HG03039 (cell line): Measurements from ENCODE around the gene KRT77.
"Not testable (repeated sequence)": the region's sequence is repeated elsewhere in the genome, so short reads cannot be mapped to it uniquely, and the experiment has no call there.

ENCODE experiments used
- ATAC-seq: cut with Tn5 transposase; IDR thresholded peaks from one replicate; pipeline ENCODE4 v1.9.1; 2021; ENCODE audit warnings: mild to moderate bottlenecking, moderate library complexity; ENCODE audit not compliant: unreplicated experiment

KRT77 gene

GRCh38 chr12:52703424-52703823, at the start of gene KRT77:
TSS of gene KRT77 (minus strand) at chr12:52703524. CDS start at chr12:52703434, 90 bp downstream.
- ATAC-seq = no peak

- no peak for ATAC-seq
These were observed 49.2 kb upstream of the KRT77 start for GRCh38 chr12:52752516-52752915.

GRCh38 chr12:52751795-52752194, 48.5 kb upstream of the KRT77 start:
- ATAC-seq = no peak

- ATAC-seq = not testable (repeated sequence)
These were observed 47.2 kb upstream of the KRT77 start for GRCh38 chr12:52750532-52750931.

GRCh38 chr12:52749827-52750226, 46.5 kb upstream of the KRT77 start:
- no peak for ATAC-seq

- no peak for ATAC-seq
These were observed 45.3 kb upstream of the KRT77 start for GRCh38 chr12:52748578-52748977.

- ATAC-seq = no peak
These were observed 42.2 kb upstream of the KRT77 start for GRCh38 chr12:52745554-52745953.

- ATAC-seq = no peak
These were observed 41.3 kb upstream of the KRT77 start for GRCh38 chr12:52744493-52745156.

GRCh38 chr12:52742822-52743457, 39.6 kb upstream of the KRT77 start:
- no peak for ATAC-seq

- no peak for ATAC-seq
These were observed 38.9 kb upstream of the KRT77 start for GRCh38 chr12:52742196-52742580.

- ATAC-seq = no peak
These were observed 38.3 kb upstream of the KRT77 start for GRCh38 chr12:52741375-52742195.

- ATAC-seq = no peak
These were observed 37.3 kb upstream of the KRT77 start for GRCh38 chr12:52740584-52740983.

- ATAC-seq = no peak
These were observed 36.6 kb upstream of the KRT77 start for GRCh38 chr12:52739963-52740362.

- ATAC-seq = no peak
These were observed 32.7 kb upstream of the KRT77 start for GRCh38 chr12:52735816-52736632.

- no peak for ATAC-seq
These were observed 31.8 kb upstream of the KRT77 start for GRCh38 chr12:52735106-52735505.

- no peak for ATAC-seq
These were observed 27.5 kb upstream of the KRT77 start for GRCh38 chr12:52730793-52731192.

GRCh38 chr12:52730383-52730782, 27.1 kb upstream of the KRT77 start:
- ATAC-seq = no peak

GRCh38 chr12:52729147-52729546, 25.8 kb upstream of the KRT77 start:
- ATAC-seq = no peak

- no peak for ATAC-seq
These were observed 25.1 kb upstream of the KRT77 start for GRCh38 chr12:52728374-52728773.

- no peak for ATAC-seq
These were observed 23.7 kb upstream of the KRT77 start for GRCh38 chr12:52727037-52727436.

- no peak for ATAC-seq
These were observed 23.1 kb upstream of the KRT77 start for GRCh38 chr12:52726451-52726850.
